CD8-positive, alpha-beta memory T cell (primary cell): ENCODE data around the gene REEP3. TPM values are rescaled to one million over a fixed set of nuclear protein-coding genes. Genes with fewer than 3 reads are reported as not detected.
"Not testable (repeated sequence)": the region's sequence is repeated elsewhere in the genome, so short reads cannot be mapped to it uniquely, and the experiment has no call there.

Experiments used
- CTCF ChIA-PET: fragments of 350-600 bp; sonication (Branson Sonifier 250); formaldehyde crosslinking; loops from one replicate; lab custom pipeline; 2021; ENCODE audit warnings: antibody characterized with exemption; lab: Charles Lee
- POLR2A ChIA-PET: fragments of 350-600 bp; sonication (Branson Sonifier 250); formaldehyde crosslinking; loops from one replicate; lab custom pipeline; 2021; ENCODE audit warnings: antibody characterized with exemption; lab: Charles Lee
- DNase-seq, 5 donors: peaks; one replicate each; pipeline versions ENCODE4 v3.0.0 to v3.0.0-alpha.2; 2020 to 2022; ENCODE audit warnings: mixed read lengths in 1 of 5
- H3K27ac ChIP-seq: one replicate; pipeline ENCODE4 v1.7.0; 2013; ENCODE audit warnings: low read depth, mild to moderate bottlenecking, low read length, moderate library complexity
- H3K27me3 ChIP-seq: 2 replicates; pipeline ENCODE4 v1.7.0; 2013; ENCODE audit warnings: low read length, mild to moderate bottlenecking; ENCODE audit not compliant: insufficient read depth, poor library complexity, severe bottlenecking
- H3K36me3 ChIP-seq: 2 replicates; pipeline ENCODE4 v1.7.0; 2013; ENCODE audit warnings: mild to moderate bottlenecking, low read length, moderate library complexity; ENCODE audit not compliant: insufficient read depth
- H3K4me1 ChIP-seq: 2 replicates; pipeline ENCODE4 v1.7.0; 2013; ENCODE audit warnings: mild to moderate bottlenecking, low read length, moderate library complexity; ENCODE audit not compliant: insufficient read depth
- H3K4me3 ChIP-seq: 2 replicates; pipeline ENCODE4 v1.7.0; 2013; ENCODE audit warnings: mild to moderate bottlenecking, low read length
- H3K9me3 ChIP-seq: 2 replicates; pipeline ENCODE4 v1.7.0; 2013; ENCODE audit warnings: mild to moderate bottlenecking, low read length
- H3K27ac Mint-ChIP-seq, 8 donors: one replicate each; pipeline ENCODE4 v1.8.0; 2020 to 2021; ENCODE audit warnings: mixed read lengths in 8 of 8, mild to moderate bottlenecking in 6 of 8, inconsistent platforms in 3 of 8, moderate library complexity in 3 of 8
- H3K27me3 Mint-ChIP-seq, 2 donors: one replicate each; pipeline ENCODE4 v1.8.0; 2020 to 2021; ENCODE audit warnings: mixed read lengths in 2 of 2, mild to moderate bottlenecking in 1 of 2, moderate library complexity in 1 of 2
- H3K36me3 Mint-ChIP-seq, 3 donors: one replicate each; pipeline ENCODE4 v1.8.0; 2020 to 2021; ENCODE audit warnings: mixed read lengths in 3 of 3, inconsistent platforms in 1 of 3, mild to moderate bottlenecking in 1 of 3
- H3K4me1 Mint-ChIP-seq, 3 donors: one replicate each; pipeline ENCODE4 v1.8.0; 2020 to 2021; ENCODE audit warnings: mixed read lengths in 3 of 3, inconsistent platforms in 1 of 3, mild to moderate bottlenecking in 1 of 3
- H3K4me3 Mint-ChIP-seq, 7 donors: one replicate each; pipeline ENCODE4 v1.8.0; 2020 to 2021; ENCODE audit warnings: mixed read lengths in 7 of 7, mild to moderate bottlenecking in 6 of 7, moderate library complexity in 4 of 7, inconsistent platforms in 2 of 7
- H3K9me3 Mint-ChIP-seq, 5 donors: one replicate each; pipeline ENCODE4 v1.8.0; 2020 to 2022; ENCODE audit warnings: mixed read lengths in 5 of 5, mild to moderate bottlenecking in 3 of 5, moderate library complexity in 2 of 5, inconsistent platforms in 1 of 5
- polyA plus RNA-seq: library from polyadenylated mRNA; unstranded; fragments of 300-500 nt; fragmentation: Illumina TruSeq; gene quantifications from one replicate; pipeline ENCODE4 v1.2.3, GENCODE V29; 2021
- total RNA-seq, 2 experiments: library from RNA; stranded (reverse); gene quantifications; one replicate each; pipeline ENCODE4 v1.2.3, GENCODE V29; 2021

The REEP3 gene
- total and polyA plus RNA-seq, 3 experiments from 2014 or later = 7.4 to 25.5 (median 23.7) TPM

GRCh38 chr10:63554657-63555056 lies 33.5 kb downstream of the REEP3 start:
- Histone ChIP-seq H3K4me3 (no peak overlapping the region), H3K36me3 (no peaks in the 10 kb centered on the region), H3K27ac (no peak overlapping the region), H3K27me3 (no peaks in the 10 kb centered on the region), H3K4me1 (peaks cover 12% of the 10 kb centered on the region), H3K9me3 (no peaks in the 10 kb centered on the region)
- POLR2A ChIA-PET = no interaction called here
- Mint-ChIP-seq H3K27ac (peak overlapping the region; percentile 1 to 89 (median 70)), H3K4me1 (peaks cover 24 to 33% (median 29%) of the 10 kb centered on the region in 3 donors), H3K36me3 (peaks cover 0 to 3% (median 0%) of the 10 kb centered on the region in 3 donors), H3K4me3 (peak overlapping the region in 1 of 7 donors; percentile 25), H3K27me3 (no peaks in the 10 kb centered on the region), H3K9me3 (no peaks in the 10 kb centered on the region)
- CTCF ChIA-PET = no interaction called here
- DNase-seq = peak; percentile 11 to 84 (median 60)

- Histone ChIP-seq H3K27me3 (no peaks in the 10 kb centered on the region), H3K4me3 (no peak overlapping the region), H3K27ac (no peak overlapping the region), H3K9me3 (no peaks in the 10 kb centered on the region), H3K4me1 (peaks cover 12% of the 10 kb centered on the region), H3K36me3 (no peaks in the 10 kb centered on the region)
- H3K27ac Mint-ChIP-seq = peak overlapping the region in 4 of 8 donors; percentile 1 to 89 (median 52)
- H3K9me3 Mint-ChIP-seq = no peaks in the 10 kb centered on the region
- H3K27me3 Mint-ChIP-seq = no peaks in the 10 kb centered on the region
- POLR2A ChIA-PET = no interaction called here
- H3K4me3 Mint-ChIP-seq = no peak overlapping the region
- peaks cover 24 to 33% (median 29%) of the 10 kb centered on the region in 3 donors for H3K4me1 Mint-ChIP-seq
- CTCF ChIA-PET = no interaction called here
- peaks cover 0 to 3% (median 0%) of the 10 kb centered on the region in 3 donors for H3K36me3 Mint-ChIP-seq
- DNase-seq = no peak
These were observed 34.1 kb downstream of the REEP3 start for GRCh38 chr10:63555330-63555729.

- Mint-ChIP-seq H3K4me3 (no peak overlapping the region), H3K27me3 (no peaks in the 10 kb centered on the region), H3K9me3 (no peaks in the 10 kb centered on the region), H3K36me3 (peaks cover 0 to 4% (median 0%) of the 10 kb centered on the region in 3 donors), H3K4me1 (peaks cover 27 to 32% (median 32%) of the 10 kb centered on the region in 3 donors), H3K27ac (peak overlapping the region in 1 of 8 donors; percentile 34)
- Histone ChIP-seq H3K27me3 (no peaks in the 10 kb centered on the region), H3K36me3 (no peaks in the 10 kb centered on the region), H3K27ac (no peak overlapping the region), H3K9me3 (no peaks in the 10 kb centered on the region), H3K4me3 (no peak overlapping the region), H3K4me1 (peaks cover 13% of the 10 kb centered on the region)
- POLR2A ChIA-PET = interaction anchor here (0.7 kb wide), 1 partner anchor 106 kb away, joined by 3 read pairs; no protein-coding TSS in a partner anchor
- CTCF ChIA-PET = no interaction called here
- DNase-seq = no peak
These were observed 37.1 kb downstream of the REEP3 start for GRCh38 chr10:63558132-63558784.

- Histone ChIP-seq H3K36me3 (no peaks in the 10 kb centered on the region), H3K27me3 (no peaks in the 10 kb centered on the region), H3K27ac (no peak overlapping the region), H3K9me3 (no peaks in the 10 kb centered on the region), H3K4me1 (peaks cover 6% of the 10 kb centered on the region), H3K4me3 (no peak overlapping the region)
- no peaks in the 10 kb centered on the region for H3K27me3 Mint-ChIP-seq
- peaks cover 0 to 3% (median 0%) of the 10 kb centered on the region in 3 donors for H3K36me3 Mint-ChIP-seq
- no peaks in the 10 kb centered on the region for H3K9me3 Mint-ChIP-seq
- H3K4me1 Mint-ChIP-seq = peaks cover 14 to 19% (median 19%) of the 10 kb centered on the region in 3 donors
- H3K4me3 Mint-ChIP-seq = no peak overlapping the region
- no peak for DNase-seq
- H3K27ac Mint-ChIP-seq = peak overlapping the region in 1 of 8 donors; percentile 56
- ChIA-PET CTCF (no interaction called here), POLR2A (no interaction called here)
These were observed 40.1 kb downstream of the REEP3 start for GRCh38 chr10:63561341-63561740.

- H3K4me3 Mint-ChIP-seq = no peak overlapping the region
- peaks cover 14 to 19% (median 19%) of the 10 kb centered on the region in 3 donors for H3K4me1 Mint-ChIP-seq
- DNase-seq = no peak
- ChIA-PET POLR2A (no interaction called here), CTCF (interaction anchor here (0.8 kb wide), 1 partner anchor 28 kb away, joined by 3 read pairs; no protein-coding TSS in a partner anchor)
- Histone ChIP-seq H3K9me3 (no peaks in the 10 kb centered on the region), H3K27me3 (no peaks in the 10 kb centered on the region), H3K4me3 (no peak overlapping the region), H3K4me1 (peaks cover 6% of the 10 kb centered on the region), H3K27ac (no peak overlapping the region), H3K36me3 (no peaks in the 10 kb centered on the region)
- peak overlapping the region in 1 of 8 donors; percentile 23 for H3K27ac Mint-ChIP-seq
- H3K27me3 Mint-ChIP-seq = no peaks in the 10 kb centered on the region
- H3K36me3 Mint-ChIP-seq = peaks cover 1 to 5% (median 4%) of the 10 kb centered on the region in 3 donors
- H3K9me3 Mint-ChIP-seq = no peaks in the 10 kb centered on the region
These were observed 41.2 kb downstream of the REEP3 start for GRCh38 chr10:63562391-63562790.

GRCh38 chr10:63562857-63563256 lies 41.7 kb downstream of the REEP3 start:
- Histone ChIP-seq H3K9me3 (no peaks in the 10 kb centered on the region), H3K27ac (no peak overlapping the region), H3K36me3 (no peaks in the 10 kb centered on the region), H3K27me3 (no peaks in the 10 kb centered on the region), H3K4me3 (no peak overlapping the region), H3K4me1 (peaks cover 6% of the 10 kb centered on the region)
- no peak for DNase-seq
- Mint-ChIP-seq H3K36me3 (peaks cover 4 to 7% (median 6%) of the 10 kb centered on the region in 3 donors), H3K9me3 (no peaks in the 10 kb centered on the region), H3K27me3 (no peaks in the 10 kb centered on the region), H3K4me1 (peaks cover 14 to 19% (median 19%) of the 10 kb centered on the region in 3 donors), H3K4me3 (no peak overlapping the region), H3K27ac (no peak overlapping the region)
- ChIA-PET CTCF (interaction anchor here (0.8 kb wide), 1 partner anchor 28 kb away, joined by 3 read pairs; no protein-coding TSS in a partner anchor), POLR2A (no interaction called here)

GRCh38 chr10:63563623-63564022 lies 42.4 kb downstream of the REEP3 start:
- CTCF ChIA-PET = no interaction called here
- peak overlapping the region in 2 of 7 donors; percentile 29 to 46 for H3K4me3 Mint-ChIP-seq

GRCh38 chr10:63564731-63565130 lies 43.5 kb downstream of the REEP3 start:
- H3K36me3 ChIP-seq, CTCF ChIA-PET, H3K27me3 Mint-ChIP-seq, H3K36me3 Mint-ChIP-seq, H3K4me3 Mint-ChIP-seq, H3K9me3 Mint-ChIP-seq, DNase-seq, H3K9me3 ChIP-seq, H3K27me3 ChIP-seq, H3K27ac Mint-ChIP-seq, POLR2A ChIA-PET, H3K27ac ChIP-seq, H3K4me3 ChIP-seq, H3K4me1 ChIP-seq: not testable (repeated sequence)
- peaks cover 14 to 19% (median 19%) of the 10 kb centered on the region in 3 donors for H3K4me1 Mint-ChIP-seq

More at GRCh38 chr10:63563623-63564022, 42.4 kb downstream of the REEP3 start:
- no peak overlapping the region for H3K27ac ChIP-seq
- Mint-ChIP-seq H3K4me1 (peaks cover 14 to 19% (median 19%) of the 10 kb centered on the region in 3 donors), H3K9me3 (no peaks in the 10 kb centered on the region), H3K36me3 (peaks cover 4 to 7% (median 6%) of the 10 kb centered on the region in 3 donors), H3K27me3 (no peaks in the 10 kb centered on the region), H3K27ac (peak overlapping the region in 1 of 8 donors; percentile 57)
- no peak overlapping the region for H3K4me3 ChIP-seq
- peaks cover 6% of the 10 kb centered on the region for H3K4me1 ChIP-seq
- H3K27me3 ChIP-seq = no peaks in the 10 kb centered on the region
- no peaks in the 10 kb centered on the region for H3K36me3 ChIP-seq
- POLR2A ChIA-PET = no interaction called here
- DNase-seq = no peak
- no peaks in the 10 kb centered on the region for H3K9me3 ChIP-seq
